ENCODE results near the gene HCFC1R1.

HCFC1R1 gene

DNA sequence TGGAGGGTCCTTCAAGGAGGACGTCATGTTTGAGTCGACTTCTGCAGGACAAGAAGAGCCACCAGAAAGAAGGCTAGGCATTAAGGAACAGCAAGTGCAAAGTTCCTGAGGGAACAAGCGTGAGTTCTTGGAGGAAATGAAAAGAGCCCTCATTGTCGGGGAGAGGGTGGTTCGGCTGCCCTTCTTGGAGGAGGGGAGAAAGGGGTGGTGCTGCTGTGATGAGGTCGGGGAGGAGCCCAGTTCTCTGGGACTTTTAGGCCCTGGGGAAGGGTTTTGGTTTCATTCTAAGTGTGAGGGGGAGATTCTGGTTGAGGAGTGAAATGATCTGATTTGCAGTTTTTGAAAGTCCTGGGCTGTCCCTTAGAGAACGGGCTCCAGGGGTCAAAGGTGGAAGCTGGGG, 8.9 kb upstream of the HCFC1R1 start:
- no peak for DNase-seq

DNA sequence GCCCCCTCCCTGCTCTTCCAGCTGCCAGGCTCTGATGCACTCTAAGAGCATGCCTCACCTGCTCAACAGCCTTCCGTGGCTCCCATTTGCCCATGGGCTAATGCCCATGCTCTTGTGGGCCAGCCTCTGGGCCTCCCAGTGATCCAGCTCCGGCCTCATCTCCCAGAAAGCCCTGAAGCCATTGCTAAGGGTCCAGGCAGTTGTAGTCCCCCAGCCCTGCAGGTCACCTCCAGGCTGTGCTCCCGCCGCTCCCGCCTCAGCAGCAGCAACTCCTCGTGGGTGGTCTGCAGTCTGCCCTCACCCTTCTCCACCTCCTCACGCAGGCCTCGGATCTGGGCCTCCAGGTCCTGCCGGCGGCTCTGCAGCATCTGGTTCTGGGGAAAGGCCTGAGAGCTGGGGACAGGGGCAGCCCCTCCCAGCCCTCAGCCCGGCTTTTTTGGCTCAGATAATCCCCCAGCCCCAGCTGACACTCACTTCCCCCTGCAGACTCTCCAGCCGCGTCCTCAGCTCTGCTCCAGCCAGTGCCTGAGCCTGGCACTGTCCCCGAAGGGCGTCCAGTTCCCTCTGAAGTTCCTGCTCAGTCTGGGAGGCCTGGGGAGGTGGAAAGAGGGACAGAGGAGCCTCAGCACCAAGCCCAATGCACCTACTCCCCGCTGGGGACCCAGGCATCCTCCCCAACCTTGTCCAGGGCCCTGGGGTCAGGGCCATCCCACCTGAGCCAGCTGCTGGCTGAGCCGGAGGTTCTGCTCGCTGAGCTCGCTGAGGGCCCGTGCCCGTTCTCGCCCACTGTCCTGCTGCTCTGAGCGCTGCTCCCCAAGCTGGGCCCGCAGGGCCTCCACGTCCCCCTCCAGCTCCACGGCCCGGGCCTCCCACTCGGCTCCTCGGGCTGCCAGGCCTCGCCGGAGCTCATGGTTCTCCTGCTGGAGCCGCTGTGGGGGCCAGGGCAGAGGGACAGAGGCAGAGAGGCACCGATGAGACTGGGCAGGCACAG, 6.8 kb upstream of the HCFC1R1 start:
- no peak for DNase-seq

DNA sequence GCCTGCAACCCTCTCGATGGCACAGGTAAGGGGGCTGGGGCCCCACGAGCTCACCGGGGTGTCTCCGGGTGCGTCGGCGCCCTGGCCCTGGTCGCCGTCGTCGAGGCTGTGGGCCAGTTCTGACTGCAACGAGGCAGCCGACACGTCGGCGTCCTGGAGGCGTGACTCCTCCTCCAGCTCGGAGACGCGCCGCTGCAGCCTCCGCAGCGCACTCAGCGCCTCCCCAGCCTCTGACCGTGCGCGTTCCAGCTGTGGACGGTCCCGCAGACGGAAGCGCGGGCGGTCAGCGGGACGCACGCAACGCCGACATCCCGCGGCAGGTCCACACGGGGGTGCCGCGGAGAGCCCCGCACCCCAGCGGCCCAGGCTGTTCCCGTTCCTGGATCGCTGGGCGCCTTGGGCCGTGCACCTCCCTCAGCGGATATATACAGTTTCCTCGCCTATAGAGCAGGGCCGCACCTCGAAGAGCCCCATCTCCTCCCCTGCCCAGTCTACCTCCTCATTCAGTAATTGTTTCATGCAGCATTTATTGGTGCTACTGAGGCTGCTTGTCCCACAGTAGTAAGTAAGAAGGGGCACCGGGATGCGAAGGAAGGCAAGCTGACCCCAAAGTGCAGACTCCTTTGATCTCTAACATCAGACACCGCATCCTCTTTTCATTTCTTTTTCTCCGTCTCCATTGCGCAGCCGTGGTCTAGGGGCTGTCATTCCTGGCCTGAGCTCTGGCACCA, 5.9 kb upstream of the HCFC1R1 start:
- DNase-seq, result peak; percentile 45

DNA sequence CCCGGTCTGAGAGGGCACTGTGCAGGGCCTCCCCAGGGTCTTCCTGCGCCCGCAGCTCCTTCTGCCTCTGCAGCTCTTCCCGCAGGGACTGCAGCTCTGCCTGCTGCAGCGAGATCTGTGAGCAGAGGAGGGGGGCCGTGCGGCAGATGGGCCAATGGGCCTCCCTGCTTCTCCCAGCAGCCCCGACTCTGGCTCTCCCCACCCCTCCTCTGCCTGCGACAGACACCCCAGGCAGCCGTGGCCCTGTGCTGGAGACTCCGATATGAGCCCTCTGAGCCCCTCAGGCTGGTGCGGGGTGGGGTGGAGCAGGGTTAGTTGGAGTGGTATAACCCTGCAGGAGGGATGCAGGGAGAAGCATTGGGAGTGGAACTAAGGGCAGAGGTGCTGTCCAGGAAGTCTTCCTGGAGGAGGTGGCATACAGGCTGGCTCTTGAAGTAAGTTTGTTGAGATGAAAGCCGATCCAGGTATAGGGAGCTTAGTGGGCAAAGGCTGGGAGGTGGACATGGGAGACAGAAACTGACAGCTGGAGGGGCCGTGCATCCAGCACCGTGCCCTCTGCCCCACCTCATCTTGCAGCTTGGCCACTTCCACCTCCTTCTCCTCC, 5.1 kb upstream of the HCFC1R1 start:
- no peak for DNase-seq

DNA sequence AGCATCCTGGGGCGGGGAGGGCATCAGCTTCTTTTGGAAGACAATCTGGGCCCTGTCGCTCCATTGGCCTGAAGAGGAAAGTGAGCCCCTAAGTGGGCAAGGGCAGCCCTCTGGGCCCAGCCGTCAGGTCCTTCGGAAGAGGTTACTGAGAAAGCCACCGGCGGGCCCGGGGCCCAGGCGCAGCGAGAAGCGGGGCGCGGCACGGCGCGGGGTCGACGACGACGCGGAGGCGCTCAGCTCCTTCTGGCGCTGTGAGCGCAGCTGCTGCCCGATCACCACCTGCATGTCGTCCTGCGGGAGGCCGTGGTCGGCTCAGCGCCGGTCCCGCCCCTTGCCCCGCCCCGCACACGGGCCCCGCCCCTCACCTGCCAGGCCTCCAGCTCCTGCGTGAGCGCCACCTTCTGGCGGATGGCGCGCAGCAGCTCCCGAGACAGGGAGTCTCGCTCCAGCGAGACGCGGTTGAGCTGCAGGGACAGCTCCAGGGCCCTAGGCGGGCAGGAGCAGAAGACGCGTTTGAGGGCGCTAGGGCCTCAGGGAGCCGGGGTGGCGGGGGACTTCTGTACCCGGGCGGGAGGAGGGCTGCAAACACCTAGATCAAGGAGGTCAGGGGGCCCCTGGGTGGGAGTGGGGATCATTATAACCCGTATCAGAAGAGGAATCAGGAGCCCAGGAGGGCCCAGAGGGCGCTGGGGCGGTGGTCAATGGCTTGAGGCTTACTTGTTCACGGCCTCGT, 4.4 kb upstream of the HCFC1R1 start:
- peak; percentile 56 for DNase-seq

DNA sequence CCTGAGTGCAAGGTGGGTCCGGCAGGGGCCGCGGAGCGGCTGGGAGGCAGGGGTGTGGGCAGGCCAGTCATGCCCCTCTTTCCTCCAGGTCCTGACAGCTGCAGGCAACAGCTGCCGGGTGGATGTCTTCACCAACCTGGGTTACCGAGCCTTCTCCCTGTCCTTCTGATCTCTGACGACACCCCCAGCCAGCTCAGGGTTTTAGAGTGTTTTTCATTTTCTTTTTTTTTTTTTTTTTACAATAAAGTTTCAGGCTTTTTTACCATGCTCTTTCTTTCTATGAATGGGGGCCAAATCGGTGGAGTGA, 3.7 kb upstream of the HCFC1R1 start:
- DNase-seq, result no peak

DNA sequence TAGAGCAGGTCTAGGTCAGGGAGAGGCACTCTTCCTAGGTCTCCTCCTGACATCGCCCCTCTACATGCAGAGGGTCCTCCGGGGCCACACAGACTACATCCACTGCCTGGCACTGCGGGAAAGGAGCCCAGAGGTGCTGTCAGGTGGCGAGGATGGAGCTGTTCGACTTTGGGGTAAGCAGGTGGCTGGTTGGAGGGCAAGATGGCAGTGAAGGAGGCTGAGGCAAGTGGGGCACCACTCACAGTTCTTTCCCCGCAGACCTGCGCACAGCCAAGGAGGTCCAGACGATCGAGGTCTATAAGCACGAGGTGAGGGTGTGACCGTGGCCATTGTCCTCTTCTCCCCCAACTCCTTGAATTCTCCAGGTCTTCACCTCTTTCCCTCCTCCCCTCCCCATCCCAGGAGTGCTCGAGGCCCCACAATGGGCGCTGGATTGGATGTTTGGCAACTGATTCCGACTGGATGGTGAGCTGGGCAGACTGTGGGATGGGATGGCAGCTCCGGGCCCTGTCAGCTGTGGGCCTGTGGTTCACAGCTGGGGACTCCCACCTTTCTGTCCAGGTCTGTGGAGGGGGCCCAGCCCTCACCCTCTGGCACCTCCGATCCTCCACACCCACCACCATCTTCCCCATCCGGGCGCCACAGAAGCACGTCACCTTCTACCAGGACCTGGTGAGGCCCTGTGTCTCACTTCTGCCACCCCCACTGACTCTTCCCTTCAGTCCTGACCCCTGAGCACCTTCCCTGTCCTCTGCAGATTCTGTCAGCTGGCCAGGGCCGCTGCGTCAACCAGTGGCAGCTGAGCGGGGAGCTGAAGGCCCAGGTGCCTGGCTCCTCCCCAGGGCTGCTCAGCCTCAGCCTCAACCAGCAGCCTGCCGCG, 3.1 kb upstream of the HCFC1R1 start:
- DNase-seq, result no peak

DNA sequence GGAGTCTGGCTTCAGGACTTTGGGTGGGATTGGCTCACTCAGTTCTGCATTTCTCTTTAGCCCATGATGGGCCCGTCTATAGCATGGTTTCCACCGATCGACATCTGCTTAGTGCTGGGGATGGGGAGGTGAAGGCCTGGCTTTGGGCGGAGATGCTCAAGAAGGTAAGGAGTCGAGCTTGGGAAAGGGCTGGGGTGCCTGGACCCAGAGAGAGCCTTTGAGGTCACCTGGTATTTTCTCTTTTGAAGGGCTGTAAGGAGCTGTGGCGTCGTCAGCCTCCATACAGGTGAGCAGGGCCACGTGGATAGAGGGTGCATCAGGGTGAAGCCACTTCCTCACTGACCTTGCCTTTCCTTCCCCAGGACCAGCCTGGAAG, 2.2 kb upstream of the HCFC1R1 start:
- DNase-seq, result no peak

DNA sequence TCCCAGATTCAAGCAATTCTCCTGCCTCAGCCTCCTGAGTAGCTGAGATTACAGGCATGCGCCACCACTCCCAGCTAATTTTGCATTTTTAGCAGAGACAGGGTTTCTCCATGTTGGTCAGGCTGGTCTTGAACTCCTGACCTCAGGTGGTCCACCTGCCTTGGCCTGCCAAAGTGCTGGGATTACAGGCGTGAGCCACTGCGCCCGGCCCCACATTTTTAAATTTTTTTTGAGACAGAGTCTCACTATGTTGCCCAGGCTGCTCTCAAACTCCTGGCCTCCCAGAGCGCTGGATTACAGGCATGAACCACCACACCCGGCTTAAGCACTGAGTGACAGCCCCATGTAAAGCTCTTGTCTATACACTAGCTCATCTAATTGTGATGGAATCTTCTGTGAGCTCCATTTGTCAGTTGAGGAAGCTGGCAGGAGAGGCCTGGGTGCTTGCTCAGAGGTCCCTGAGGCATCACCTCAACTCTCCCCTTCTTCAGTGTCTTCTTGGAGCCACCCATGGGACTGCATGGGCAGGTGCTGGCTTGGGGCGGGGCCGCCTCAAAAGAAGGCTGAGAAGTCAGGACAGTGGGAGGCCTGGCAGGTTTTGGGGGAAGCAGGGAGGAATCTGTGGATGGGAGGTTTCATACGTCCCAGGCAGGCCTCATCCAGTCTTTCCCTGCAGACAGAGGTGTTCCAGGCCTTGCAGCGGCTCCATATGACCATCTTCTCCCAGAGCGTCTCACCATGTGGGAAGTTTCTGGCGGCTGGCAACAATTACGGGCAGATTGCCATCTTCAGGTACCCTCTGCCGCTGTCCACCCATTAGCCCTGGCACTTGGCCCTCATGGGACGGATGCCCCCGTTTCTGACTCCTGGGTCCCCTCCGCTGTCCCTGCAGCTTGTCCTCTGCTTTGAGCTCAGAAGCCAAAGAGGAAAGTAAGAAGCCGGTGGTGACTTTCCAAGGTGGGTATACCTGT, 1.6 kb upstream of the HCFC1R1 start:
- no peak for DNase-seq

DNA sequence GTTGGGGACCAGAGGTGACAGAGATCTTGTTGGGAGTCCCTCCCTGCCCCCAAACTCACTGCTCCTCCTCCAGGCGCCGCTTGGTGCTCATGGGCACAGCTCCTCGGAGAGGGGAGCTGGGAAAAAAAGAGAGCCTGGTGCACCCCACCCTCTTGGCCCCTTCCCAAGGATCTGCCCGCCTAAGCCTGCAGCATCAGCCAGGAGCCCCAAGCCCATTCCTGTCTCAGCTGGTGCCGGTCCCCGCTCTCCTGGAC, 400 bp downstream of the HCFC1R1 start:
- DNase-seq, result peak; percentile 91

DNA sequence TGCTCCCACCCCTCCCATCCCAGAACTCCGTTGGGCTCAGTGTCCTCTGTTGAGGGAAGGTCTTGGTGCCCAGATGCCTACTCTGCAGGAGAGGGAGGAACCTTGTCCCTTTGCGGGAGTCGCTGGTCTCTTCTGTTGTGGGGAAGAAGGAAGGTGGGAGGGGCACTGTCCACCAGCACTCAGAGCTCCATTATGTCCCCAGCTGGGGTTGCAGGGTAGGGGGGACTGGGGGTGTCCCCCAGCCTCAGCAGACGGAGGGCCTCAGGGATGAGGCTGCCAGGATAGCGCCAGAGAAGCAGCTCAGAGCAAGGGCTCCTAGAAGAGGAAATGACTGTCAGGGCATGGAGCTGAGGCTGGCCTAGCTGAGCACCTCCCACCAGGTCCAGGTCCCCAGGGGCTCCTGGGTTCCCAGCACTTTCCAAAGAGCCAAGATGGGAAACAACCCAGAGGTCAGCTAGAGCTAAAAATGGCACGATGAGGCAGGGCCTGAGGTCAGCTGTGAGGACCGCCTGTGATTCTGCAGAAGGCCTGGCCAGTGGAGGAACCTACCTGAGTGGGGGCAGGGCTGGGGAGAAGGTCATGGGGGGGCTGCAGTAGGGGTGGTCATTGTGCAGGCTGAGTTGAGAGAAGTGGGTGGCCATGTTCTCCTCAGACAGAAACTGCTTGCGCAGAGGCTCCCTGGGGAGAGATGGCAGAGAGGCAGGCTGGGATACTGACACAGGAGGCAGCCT, 893 bp downstream of the HCFC1R1 start:
- peak; percentile 61 for DNase-seq

DNA sequence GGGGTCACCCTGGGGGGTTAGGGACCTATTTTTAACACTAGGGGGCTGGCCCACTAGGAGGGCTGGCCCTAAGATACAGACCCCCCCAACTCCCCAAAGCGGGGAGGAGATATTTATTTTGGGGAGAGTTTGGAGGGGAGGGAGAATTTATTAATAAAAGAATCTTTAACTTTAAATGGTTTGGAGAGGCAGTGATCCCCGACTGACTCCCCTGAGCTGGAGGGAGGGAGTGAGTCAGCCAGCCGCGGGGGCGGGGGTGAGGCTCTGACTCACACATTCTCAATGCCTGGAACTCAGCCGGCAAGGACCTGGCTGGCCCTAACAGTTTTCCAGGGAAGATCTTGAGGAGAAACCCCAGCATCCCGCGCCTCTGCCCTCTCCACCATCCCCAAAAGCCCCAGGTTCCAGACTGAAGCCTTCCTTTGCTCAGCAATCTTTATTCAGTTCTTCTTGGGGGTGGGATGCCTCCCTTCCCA, 1.5 kb downstream of the HCFC1R1 start:
- peak; percentile 97 for DNase-seq

DNA sequence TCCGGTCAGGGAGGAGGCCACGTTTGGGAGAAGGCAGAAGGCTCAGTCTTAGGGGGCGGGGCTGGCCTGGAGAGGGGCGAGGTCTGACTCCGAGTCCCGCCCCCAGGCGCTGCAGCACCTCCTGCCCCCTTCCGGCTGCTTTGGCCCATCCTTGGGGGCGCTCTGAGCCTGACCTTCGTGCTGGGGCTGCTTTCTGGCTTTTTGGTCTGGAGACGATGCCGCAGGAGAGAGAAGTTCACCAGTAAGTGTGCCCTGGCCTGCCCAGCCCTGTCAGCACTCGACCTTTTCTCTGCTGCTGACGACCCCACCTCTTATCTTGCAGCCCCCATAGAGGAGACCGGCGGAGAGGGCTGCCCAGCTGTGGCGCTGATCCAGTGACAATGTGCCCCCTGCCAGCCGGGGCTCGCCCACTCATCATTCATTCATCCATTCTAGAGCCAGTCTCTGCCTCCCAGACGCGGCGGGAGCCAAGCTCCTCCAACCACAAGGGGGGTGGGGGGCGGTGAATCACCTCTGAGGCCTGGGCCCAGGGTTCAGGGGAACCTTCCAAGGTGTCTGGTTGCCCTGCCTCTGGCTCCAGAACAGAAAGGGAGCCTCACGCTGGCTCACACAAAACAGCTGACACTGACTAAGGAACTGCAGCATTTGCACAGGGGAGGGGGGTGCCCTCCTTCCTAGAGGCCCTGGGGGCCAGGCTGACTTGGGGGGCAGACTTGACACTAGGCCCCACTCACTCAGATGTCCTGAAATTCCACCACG, 2.1 kb downstream of the HCFC1R1 start:
- peak; percentile 98 for DNase-seq

DNA sequence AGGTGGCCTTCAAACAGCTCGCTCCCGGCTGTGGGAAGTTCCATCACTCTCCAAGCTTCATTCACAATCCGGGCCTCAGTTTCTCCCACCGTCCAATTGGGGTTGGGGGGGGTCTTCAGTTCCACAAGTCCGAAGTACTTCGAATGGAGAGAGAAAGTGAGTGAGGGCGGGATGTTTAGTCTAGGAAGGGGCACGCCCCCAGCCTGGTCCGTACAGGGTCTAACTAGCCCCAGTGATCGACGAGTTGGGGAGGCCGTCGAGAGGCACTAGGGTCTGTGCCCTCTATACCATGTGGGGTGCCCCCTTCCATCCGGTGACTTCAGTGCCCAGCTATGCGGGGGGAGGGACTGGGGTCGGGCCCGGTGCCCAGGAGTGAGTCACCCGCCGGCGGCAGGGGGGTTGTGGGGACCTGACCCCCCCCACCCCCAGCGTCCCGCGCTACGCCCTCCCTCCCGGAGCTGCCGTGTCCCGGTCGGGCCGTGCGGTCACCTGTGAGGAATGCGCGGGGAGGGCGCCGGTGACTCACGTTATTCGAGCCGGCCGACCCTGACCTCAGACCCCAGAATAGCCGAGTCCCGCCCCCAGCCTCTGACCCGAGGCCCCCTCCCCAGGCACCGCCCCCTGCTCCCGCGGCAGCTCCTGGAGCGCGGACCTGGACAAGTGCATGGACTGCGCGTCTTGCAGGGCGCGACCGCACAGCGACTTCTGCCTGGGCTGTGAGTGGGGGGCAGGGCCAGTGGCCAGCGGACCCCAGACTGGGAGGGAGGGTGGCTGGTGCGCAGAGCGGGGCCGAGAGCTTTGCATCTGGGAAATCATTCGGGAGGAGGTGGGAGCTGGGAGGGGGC, 2.9 kb downstream of the HCFC1R1 start:
- peak; percentile 94 for DNase-seq

DNA sequence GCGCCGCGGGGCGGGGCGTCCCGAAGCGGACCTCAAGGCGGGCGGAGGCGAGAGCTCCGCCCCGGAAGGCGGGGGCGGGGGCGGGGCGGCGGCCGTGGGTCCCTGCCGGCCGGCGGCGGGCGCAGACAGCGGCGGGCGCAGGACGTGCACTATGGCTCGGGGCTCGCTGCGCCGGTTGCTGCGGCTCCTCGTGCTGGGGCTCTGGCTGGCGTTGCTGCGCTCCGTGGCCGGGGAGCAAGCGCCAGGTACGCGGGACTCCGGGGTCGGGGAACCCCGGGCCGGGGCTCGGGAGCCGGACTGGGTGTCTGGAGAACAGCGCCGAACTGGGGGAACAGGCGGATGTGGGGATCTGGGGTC, 3.5 kb downstream of the HCFC1R1 start, which contains the start of gene TNFRSF12A:
TSS of gene TNFRSF12A (plus strand) at position 122 of the 357 bp plus-strand sequence. CDS start at position 152, 30 bp downstream.
- DNase-seq, result peak; percentile 85

DNA sequence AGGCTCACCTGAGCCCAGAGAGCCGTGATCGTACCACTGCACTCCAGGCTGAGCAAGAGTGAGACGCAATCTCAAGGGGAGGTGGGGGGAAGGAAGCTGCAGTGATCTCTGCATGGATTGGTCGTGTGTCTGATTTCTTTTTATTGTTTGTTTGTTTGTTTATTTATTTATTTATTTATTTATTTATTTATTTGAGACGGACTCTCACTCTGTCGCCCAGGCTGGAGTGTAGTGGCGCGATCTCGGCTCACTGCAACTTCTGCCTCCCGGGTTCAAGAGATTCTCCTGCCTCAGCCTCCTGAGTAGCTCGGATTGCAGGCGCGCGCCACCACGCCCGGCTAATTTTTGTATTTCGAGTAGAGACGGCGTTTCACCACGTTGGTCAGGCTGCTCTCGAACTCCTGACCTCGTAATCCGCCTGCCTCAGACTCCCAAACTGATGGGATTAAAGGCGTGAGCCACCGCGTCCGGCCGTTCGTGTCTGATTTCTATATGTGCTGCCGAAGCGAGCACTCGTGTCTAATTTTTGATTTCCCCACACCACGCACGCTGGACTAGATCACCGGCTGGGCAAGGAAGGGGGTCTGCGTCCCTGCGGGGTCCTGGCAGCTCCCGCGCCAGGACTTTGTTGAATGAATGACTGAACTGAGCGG, 4.0 kb downstream of the HCFC1R1 start:
- DNase-seq, result no peak

DNA sequence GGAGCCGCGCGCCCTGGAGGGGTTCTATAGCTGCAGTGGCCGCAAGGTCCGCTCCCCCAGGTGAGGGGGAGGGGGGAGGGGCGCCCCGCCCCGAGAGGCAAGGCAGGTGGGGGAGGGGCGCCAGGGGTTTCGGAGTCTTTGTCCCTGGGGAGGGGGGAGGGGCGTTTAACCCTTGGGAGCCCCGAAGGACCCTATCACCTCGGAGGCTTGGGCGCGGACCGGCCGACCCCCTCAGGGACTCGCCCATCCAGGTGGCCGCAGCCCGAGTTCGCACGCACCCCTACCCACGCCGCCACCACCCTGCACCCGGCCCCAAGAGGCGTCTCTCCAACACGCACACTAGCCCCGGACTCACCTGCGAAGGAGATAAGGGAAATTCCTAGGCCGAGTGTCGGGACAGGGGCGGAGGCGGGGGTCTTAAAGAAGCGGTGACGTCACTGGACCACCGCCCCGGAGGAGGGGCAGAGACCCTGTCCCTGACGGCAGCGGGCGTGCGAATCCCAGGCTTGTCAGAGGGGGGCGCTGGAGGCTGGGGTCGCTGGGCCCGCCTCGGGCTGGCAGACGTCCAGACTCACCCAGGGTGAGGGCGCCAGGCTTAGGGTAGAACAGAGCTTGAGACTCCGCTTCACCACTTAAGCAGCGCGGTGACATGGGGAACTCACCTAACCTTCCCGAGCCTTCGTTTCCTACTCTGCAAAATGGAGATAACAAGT, 5.8 kb downstream of the HCFC1R1 start, which contains the start of gene CLDN6:
TSS of gene CLDN6 (minus strand) at position 390 of the 713 bp plus-strand sequence. CDS start 2,162 bp downstream, outside the sequence.
- DNase-seq, result no peak
